Measurements from ENCODE around the gene ZFYVE28.
"Not testable (repeated sequence)": the region's sequence is repeated elsewhere in the genome, so short reads cannot be mapped to it uniquely, and the experiment has no call there.

Gene ZFYVE28

DNA sequence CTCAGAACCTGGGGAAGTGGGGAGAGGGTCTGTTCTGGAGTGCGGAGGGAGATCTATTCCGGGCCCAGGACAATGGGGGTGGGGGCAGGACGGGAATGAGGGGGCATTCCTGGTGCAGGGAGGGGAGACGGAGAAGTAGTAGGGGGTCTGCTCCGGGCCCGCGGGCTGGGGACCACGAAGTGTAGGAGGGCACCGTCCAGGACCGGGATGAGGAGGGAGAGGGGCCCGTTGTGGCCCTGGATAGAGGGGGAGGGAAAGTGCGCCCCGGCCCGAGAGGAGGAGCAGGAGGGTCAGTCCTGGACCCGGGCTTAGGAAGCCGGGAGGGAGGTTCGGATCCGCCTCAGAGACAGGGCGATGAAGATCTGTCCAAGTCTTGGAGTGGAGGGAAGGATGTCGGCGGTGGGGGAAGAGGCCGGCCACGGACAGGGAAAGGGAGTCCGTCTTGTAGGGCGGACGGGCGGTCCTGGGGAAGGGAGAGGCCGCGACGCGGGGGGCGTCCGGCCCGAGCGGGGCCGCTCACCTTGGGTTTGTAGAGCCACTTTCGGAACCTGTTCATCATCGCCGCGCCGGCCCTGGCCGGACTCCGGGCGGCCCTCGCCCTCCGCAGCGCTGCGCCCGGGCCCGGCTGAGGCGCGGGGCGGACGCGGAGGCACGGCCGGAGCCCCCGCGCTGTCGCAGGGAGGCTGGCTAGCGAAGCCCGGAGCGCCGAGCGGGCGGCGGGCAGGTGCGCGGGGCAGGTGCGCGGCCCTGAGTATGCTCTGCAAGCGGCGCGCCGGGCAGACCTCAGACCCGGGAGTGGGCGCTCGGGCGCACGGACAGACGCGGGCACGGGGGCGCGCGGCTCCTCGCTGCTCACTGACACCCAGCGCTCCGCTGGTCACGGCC is at the start of gene ZFYVE28:
Gene ZFYVE28, minus strand, starts transcription at position 881 of the 885 bp plus-strand sequence. Its CDS starts 322 bp downstream, at position 559.
- no peak for DNase-seq (ENCODE audit: low read depth in 3 of 3)

DNA sequence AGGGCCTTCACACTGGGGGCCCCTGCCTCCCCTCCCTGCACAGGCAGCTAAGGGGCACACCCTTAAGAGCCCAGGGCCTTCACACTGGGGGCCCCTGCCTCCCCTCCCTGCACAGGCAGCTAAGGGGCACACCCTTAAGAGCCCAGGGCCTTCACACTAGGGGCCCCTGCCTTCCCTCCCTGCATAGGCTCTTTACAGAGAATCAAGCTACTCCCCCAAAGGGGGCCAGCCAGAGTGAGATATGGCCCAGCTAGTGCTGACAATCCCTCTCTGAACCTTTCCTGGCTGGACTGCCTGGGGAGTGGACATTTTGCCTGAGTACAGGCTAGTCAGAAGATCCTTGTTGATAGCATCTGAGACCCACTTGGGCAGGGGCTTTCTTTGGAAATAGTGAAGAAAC is 47.1 kb upstream of the ZFYVE28 start:
- DNase-seq (ENCODE audit: low read depth in 3 of 3) = not testable (repeated sequence)

DNA sequence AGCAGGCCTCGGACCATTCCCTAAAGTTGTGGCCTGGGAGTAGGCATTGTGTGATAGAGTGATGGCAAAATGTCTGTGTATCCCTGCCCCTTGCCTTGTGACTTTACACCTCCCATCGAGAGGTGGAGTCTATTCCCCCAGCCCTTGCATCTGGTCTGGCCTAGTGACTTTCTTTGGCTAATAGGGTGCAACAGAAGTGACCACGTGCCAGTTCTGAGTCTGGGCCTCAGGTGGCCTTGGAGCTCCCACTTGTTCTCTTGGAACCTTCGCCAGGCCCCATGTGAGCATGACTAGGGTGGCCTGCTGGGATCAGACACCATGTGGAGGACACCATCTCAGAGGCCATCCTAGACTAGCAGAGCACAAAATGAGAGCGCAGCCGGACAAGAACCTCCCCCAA is 46.6 kb upstream of the ZFYVE28 start:
- no peak for DNase-seq (ENCODE audit: low read depth in 3 of 3)

DNA sequence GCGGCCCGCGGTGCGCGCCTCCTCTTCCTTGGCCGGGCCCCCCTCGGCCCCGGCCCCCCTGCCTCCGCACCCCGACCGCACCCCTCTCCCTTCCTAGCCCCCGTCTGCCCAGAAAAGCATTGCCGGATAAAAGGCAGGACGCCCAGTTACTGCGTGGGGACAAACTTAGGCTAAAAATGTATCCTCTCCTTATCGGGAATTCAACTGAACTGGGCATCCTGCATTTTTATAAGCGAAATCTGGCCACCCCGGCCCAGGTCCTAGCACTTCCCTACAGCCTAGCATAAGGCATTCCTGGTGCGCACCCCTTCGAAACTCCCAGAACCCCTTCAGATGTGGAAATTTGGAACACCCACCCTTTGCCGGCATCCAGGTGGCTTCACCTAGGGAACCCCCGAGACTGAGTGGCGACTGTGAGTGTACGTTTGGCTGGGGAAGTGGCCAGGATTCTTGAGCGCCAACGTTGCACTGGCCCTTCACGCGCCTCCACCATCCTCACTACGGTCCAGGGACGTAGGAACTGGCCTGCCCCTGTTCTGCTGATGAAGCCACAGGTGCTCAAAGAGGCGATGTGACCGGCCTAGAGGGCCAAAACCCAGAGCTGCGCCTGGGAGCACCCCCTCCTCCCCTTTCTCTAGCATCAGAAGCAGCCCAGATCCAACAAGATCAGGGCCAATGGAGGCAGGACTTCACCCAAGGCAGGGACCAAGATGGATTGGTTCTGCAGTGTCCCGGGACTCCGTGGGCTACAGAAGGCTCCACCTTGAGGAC is 44.7 kb upstream of the ZFYVE28 start:
- DNase-seq (ENCODE audit: low read depth in 3 of 3) = no peak

DNA sequence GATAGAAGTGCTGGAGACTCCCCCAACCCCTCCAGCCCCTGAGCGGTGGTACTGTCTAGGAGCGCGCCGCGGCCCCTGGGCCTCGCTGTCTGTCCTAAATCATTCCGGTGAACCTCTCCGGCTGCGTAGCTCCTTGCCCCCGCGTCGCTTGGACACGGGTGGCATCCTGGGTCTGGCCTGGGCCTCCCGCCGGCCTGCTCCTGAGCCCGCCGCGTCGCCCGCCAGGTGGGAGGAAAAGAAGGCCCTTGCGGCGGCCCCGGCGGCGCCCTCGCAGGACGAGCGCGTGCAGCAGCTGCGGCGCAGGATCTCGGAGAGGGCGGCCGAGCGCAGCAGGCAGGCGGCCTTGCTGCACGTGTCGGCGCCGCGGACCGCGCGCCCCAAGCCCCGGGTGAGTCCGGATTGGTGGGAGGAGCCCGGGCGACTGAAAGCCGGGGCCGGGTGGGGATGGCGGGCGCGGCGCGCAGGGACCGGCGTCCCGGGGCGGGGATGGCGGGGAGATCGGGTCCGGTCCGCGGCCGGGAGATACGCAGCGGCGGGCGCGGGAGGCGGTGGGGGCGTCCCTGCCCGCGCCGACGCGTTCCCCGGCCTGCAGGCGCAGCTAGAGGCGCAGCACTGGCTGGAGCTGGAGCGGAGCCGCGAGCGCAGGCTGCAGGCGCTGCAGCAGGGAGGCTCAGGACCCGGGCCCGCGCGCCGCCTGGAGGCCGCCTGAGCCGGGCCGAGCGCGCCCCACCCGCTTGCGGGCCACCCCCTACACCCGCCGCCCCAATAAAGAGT is 44.0 kb upstream of the ZFYVE28 start:
- peak in 2 of 3 experiments; percentile 41 to 58 for DNase-seq (ENCODE audit: low read depth in 3 of 3)

DNA sequence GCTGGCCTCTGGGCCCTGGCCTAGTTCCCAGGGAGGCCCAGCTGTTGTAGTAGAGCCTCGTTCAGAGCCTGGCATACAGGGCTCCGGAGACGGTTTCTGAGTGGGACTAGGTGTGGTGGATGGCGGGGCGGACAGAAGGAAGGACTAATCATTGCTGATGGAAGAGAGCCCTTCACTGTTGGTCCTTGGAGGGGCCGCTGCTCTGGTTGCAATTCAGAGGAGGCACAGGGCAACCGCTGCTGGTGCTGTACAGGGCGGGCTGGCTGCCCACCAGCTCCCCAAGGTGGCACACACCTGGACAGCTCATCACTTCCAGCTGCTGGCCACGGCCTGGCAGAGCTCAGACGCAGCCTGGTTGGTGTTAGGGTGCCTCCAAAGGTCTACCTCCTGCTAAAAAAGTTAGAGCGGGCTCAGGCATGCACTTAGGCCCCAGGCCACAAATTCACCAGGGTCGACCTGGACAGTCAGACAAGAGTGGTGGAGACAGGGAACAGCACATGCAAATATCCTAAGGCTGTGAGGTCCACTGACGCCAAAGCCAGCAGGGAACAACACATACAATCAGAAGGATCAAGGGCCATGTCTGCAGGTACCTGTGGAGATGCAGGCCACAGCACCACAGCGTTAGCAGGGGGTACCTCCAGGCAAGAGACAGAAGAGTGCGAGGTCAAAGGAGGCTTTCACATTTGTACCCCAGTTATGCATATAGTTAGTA is 43.0 kb upstream of the ZFYVE28 start:
- no peak for DNase-seq (ENCODE audit: low read depth in 3 of 3)

DNA sequence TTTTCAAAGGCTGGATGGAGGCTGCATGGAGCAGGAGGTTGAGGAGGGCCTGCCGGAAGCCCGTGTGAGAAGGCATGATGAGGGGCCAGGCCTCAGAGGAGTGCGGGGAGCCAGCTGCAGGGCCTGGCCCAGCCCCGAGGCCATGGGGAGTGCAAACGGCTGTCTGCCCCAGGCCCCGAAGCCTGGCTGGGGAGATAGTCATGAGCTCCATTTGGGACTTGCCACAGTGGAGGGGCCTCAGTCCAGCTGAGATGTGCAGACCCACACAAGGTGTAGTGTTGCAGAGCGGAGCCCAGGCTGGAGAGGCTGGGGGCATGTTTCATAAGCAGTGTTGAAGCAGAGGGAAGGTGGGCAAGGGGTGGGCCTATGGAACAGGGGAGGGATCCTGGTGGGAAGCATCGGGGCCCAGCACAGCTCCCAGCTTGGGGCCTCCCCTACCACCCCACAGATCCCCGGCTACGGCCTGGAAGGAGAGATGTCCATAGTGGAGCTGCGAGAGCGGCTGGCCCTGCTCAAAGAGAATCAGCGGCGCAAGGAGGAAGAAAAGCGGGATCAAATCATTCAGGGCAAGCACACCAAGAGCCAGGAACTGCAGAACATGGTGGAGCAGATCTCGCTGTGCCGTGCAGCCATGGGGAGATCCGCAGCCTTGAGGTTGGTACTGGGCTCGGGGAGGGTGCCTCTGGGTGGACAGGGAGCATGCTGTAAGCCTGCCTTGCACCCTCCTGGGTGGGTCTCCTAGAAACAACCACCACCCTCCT is 41.3 kb upstream of the ZFYVE28 start:
- no peak for DNase-seq (ENCODE audit: low read depth in 3 of 3)

DNA sequence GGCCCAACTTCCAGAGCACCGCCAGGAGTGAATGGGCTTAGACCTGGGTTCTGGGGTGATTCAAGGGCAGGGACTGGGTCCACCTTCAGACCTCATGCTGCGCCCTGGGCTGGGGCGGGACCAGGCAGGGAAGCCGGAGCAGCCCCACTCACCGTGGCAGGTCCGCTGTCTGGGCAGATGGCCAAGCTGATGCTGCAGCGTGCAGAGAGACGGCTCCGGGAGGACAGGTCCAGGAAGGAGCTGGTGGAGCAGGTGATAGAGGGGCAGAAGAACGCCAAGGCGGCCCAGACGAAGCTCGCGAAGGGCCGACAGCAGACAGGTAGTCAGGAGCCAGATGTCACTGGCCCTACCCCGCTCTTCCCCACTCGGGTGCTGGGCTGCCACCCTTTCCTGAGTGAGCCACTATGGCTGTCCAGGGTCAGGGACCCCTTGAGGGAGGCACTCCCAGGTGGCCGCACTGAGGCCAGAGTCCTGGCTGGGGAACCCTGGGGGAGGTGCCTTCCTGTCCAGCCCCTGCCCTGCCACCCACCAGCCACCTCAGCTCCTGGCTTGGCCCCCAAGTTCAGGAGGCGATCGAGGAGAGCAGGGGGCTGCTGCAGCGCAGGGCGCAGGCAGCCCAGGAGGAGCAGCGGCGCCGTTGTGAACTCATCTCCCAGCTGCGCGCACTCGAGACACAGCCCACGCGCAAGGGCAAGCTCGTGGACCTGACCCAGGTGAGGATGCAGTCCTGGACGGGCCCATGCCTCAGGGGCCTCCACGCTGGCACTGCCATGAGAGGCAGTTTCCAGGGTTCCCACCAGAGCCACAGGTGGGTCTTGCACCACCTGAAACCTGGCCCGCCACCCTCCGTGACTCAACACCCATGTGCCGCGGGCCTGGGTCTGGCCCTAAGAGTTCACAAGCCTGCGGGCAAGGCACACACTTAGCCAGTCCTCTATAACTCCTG is 40.4 kb upstream of the ZFYVE28 start:
- DNase-seq (ENCODE audit: low read depth in 3 of 3) = no peak

DNA sequence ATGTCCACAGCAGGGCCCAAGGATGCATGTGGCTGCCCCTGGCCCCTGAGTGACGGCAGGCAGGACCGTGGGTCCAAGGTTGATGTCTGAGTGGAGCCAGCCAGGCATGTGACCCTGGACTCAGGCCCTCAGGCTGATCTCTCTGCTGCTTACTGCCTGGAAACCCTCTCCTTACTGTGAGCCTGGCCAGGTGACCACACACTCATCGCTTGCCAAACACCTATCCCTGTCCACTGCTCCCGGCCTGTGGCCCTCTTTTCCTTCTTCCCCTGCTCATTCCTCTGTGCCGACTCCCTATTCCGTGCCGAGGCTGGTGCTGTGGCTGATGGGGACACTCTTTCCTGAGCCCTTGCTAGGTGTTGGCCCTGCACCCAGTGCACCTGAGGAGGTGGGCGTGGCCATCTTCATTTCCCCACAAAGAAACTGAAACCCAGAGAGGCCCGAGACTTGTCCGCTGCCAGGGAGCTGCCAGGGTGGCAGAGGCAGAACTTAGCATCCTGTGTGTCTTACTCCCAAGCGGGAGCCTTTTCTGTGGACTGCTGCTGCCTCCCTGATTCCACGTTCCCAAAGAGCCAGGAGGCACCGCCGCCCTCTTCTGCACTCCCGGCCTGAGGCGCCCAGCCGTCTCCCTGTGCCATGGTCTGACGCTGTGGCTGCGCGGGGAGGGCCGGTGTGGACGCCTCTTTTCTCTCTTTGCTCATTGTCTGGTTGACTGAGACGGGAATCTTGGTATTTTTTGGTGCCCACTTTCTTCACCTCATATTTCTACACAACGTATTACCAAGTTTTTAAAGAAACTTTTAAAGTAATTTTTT is 39.2 kb upstream of the ZFYVE28 start:
- DNase-seq (ENCODE audit: low read depth in 3 of 3) = no peak

DNA sequence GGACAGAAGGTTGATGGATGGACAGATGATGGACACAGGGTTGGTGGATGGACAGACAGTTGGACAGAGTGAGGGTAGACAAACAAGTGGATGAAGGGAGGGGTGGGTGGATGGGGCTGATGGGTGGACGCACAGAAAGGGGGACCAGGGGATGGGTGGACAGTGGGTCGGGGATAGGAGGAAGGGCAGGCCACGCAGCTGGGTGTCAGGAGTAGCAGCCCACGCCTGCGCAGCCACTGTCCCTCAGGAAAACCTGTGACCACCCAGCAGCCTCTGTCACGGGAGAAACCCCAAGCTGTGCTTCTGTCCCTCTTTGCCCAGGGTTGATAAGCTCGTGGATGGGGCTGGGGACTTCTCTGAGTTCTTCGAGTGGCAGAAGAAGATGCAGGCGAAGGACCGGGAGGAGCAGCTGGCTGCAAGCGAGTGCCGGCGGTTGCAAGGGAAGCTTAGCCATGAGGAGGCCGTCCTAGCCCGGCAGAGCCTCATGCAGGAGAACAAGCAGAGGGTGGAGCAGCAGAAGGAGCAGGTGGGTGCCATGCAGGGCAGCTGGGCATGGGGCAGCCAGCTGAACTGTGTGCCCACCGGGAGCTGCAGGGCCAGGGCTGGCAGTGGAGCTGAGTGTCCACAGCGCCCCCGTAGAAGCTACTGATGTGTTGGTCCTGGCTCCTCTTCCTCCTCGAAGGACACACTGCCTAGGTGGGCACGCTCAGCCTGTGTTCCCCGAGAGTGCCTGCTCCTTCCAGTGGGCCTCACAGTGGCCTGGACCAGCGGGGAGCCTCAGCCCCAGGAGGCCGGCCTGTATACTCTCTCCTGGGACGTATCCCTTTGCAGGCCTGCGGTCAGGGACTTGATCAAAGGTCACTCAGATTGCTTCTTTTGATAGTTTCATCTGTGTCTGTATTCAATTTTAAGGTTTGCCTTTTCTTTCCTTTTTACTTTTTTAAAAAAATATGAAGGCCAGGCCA is 33.7 kb upstream of the ZFYVE28 start:
- DNase-seq (ENCODE audit: low read depth in 3 of 3) = no peak

DNA sequence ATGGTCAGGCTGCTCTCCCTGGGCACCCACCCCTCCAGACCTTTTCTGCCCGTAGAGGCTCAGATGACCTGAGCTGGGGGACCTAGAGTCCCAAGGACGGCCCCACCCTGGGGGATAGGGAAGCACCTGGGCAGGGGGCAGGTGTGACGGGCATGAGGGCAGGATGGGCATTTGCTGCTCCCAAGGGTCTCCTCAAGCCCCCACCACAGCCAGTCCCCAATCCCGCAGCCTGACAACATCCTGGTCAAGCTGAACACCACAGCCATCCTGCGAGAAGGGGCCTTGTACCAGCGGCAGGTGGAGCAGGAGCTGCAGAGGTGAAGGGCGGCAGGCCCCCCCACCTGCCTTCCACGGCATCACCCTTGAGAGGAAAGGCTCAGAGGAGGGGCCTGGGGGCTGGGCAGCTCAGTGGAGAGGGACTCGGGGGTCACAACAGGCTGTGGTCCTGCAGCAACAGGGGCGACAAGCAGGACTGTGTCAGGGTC is 32.6 kb upstream of the ZFYVE28 start:
- DNase-seq (ENCODE audit: low read depth in 3 of 3) = no peak

DNA sequence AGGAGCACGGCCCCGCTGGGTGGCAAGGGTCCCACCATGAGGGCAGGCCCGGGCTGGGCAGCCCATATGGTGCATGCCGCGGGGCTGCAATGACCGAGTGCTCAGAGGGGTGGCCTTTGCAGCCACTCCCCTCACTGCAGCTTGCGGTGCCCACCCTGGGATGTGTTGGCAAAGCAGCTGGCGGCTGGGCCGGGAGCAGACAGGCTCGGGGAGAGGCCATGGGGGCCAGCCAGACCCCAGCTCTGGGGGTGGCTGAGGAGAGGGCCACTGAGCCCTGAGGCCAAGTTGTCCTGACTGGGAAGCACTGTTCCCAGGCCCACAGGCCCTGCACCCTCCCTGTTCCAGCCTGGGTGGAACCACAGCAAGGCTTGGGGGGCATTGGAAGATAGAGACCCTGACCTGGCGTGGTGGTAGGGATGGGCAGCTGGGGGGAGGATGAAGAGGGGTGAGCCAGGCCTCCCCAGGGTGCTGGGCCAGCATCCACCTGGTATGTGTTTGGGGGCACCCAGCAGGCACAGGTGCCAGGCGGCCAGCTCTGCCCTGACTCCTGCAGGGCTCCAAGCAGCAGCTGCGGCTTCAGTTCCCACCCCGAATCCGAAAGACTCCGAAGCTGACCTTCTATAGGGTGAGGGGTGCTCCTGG is 32.1 kb upstream of the ZFYVE28 start:
- no peak for DNase-seq (ENCODE audit: low read depth in 3 of 3)

DNA sequence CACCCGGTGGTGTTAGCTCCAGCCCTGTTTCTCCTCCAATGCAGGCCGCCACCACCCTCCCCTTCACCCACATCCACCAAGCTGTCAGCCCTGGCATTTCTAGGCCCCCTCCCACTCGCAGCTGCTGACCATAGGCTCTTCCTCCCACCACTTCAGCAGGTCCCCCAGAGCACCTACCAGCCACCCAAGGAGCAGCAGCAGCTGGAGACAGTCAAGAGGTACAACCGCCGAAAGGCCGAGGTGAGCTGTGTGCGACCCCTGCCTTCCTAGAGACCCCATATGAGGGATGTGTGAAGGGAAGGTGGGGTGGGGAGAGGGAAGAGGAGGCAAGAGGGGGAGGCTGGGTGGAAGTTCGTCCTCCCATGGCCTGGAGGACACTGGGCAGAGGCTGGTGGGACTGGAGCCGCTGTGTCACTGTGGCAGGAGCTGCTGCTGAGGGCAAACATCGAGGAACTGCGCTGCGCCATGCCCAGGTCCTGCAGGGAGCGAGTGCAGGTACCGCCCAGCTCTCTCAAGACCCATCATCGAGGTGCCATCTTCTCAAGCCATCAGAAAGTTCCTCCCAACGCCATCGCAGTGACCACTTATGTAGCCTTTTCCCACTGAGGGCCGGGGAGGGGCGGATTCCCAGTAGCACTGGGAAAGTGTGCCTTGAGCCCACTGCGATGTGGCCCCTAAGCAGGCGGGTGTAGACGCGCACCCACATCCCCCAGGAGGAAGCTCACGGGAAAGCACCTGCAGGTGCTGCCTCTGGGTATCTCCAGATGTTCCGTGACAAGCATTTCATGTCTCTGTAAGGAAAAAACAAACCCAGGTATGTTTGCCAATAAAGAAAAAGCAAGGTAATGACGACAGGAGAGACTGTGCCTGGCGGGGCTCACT is 31.3 kb upstream of the ZFYVE28 start:
- no peak for DNase-seq (ENCODE audit: low read depth in 3 of 3)

DNA sequence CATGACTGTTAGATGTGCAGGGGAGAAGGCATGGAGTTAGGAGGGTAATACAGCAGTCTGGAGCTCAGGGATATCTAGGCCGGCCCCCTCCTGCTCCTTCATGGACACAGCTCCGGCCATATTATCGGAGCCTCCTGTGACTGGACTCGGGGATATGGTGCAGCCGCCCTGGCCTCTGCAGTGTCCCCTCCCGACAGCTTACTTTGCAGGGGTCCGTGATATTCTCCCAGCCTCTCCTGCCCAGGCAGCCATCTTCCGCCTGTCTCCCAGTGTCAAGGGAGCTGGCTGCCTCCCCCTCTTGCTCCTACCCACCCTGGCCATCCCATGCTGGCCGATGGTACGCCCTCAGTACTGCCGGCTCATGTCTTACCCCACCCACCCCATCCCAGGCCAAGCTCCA is 30.6 kb upstream of the ZFYVE28 start:
- no peak for DNase-seq (ENCODE audit: low read depth in 3 of 3)

DNA sequence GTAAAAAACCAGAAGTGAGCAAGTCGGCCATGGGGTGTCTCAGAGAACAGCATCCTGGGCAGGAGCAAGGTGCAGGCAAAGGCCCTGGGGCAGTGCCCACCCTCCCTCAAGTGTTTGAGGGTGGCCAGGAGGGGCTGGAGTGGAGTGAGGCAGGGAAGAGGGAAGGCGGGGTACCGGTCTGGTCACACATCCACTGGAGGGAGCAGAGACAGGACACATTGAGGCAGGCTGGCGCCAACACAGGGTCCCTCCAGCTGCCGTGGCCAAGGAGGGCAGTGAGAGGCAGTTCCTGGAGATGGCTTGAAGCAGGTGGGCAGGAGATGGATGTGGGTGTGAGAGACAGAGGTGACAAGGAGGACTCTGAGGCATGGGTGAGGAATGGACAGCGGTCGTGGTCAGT is 30.1 kb upstream of the ZFYVE28 start:
- no peak for DNase-seq (ENCODE audit: low read depth in 3 of 3)
